ENCODE data around the gene ZSCAN9. TPM values are rescaled to one million over a fixed set of nuclear protein-coding genes. Genes with fewer than 3 reads are reported as not detected.

ZSCAN9 gene
- total RNA-seq, 4 donors from 2014 or later = 13.0 to 18.7 (median 14.8) TPM

GRCh38 chr6:28200020-28200419, 25.1 kb upstream of the ZSCAN9 start:
- no peak overlapping the region for H3K4me3 ChIP-seq (replicated peaks in 1 of 3)
- no peaks in the 10 kb centered on the region for H3K4me1 ChIP-seq
- 55 to 59% methylated on average over 1 of the region's 1 CpG for WGBS, 2 donors
- no peak overlapping the region for H3K27ac ChIP-seq
- TF ChIP-seq POLR2A (IDR thresholded peaks at IDR 0.05) (no peak), CTCF (IDR thresholded peaks at IDR 0.05) (no peak)
- H3K27me3 ChIP-seq = no peaks in the 10 kb centered on the region
- no peaks in the 10 kb centered on the region for H3K36me3 ChIP-seq
- intact Hi-C loops (cut with DNase I) = no loop called here
- no peaks in the 10 kb centered on the region for H3K9me3 ChIP-seq
- no peak for DNase-seq

- intact Hi-C loops (cut with DNase I) = no loop called here
- no peaks in the 10 kb centered on the region for H3K9me3 ChIP-seq
- DNase-seq = no peak
- no peak overlapping the region for H3K27ac ChIP-seq
- 30 to 31% methylated on average over 4 of the region's 4 CpGs for WGBS, 2 donors
- peaks cover 11% of the 10 kb centered on the region for H3K27me3 ChIP-seq
- no peak overlapping the region for H3K4me3 ChIP-seq (replicated peaks in 1 of 3)
- H3K36me3 ChIP-seq = no peaks in the 10 kb centered on the region
- TF ChIP-seq CTCF (IDR thresholded peaks at IDR 0.05) = no peak
- TF ChIP-seq POLR2A (IDR thresholded peaks at IDR 0.05) = no peak
- peaks cover 4 to 6% of the 10 kb centered on the region in 2 donors for H3K4me1 ChIP-seq
These were observed 21.9 kb upstream of the ZSCAN9 start for GRCh38 chr6:28203201-28203600.

DNA sequence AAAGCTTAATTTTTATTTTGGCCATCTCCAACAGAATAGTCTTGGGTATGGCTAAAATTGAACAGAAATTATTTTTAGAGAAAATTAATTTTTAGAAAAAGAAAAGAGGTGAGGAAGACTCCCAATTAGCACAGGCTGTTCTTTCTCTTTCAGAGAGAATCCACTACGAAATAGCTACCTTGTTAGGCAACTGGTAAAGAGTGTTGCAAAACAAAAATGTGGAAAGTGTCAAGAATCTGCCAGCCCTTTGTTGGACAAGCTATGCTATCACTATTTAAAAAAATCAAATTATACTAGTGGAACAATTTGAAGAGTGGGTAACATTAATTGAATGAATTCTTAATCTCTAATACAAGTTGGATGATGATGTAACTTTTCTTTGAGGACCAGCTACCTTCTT, 19.2 kb upstream of the ZSCAN9 start:
- TF ChIP-seq CTCF (IDR thresholded peaks at IDR 0.05) (no peak), POLR2A (IDR thresholded peaks at IDR 0.05) (no peak)
- no peak overlapping the region for H3K27ac ChIP-seq
- peaks cover 4 to 6% of the 10 kb centered on the region in 2 donors for H3K4me1 ChIP-seq
- H3K36me3 ChIP-seq = no peaks in the 10 kb centered on the region
- intact Hi-C loops (cut with DNase I) = no loop called here
- DNase-seq = no peak
- 78 to 82% methylated on average over 1 of the region's 1 CpG for WGBS, 2 donors
- peaks cover 28% of the 10 kb centered on the region for H3K27me3 ChIP-seq
- H3K4me3 ChIP-seq (replicated peaks in 1 of 3) = no peak overlapping the region
- no peaks in the 10 kb centered on the region for H3K9me3 ChIP-seq

- WGBS, 2 donors = 54 to 58% methylated on average over 3 of the region's 3 CpGs
- TF ChIP-seq POLR2A (IDR thresholded peaks at IDR 0.05) (no peak), CTCF (IDR thresholded peaks at IDR 0.05) (no peak)
- no peak overlapping the region for H3K27ac ChIP-seq
- H3K4me1 ChIP-seq = peaks cover 4 to 6% of the 10 kb centered on the region in 2 donors
- H3K9me3 ChIP-seq = no peaks in the 10 kb centered on the region
- no peak for DNase-seq
- intact Hi-C loops (cut with DNase I) = no loop called here
- no peak overlapping the region for H3K4me3 ChIP-seq (replicated peaks in 1 of 3)
- H3K36me3 ChIP-seq = no peaks in the 10 kb centered on the region
- H3K27me3 ChIP-seq = peaks cover 33% of the 10 kb centered on the region
These were observed 18.5 kb upstream of the ZSCAN9 start for GRCh38 chr6:28206527-28206926.

DNA sequence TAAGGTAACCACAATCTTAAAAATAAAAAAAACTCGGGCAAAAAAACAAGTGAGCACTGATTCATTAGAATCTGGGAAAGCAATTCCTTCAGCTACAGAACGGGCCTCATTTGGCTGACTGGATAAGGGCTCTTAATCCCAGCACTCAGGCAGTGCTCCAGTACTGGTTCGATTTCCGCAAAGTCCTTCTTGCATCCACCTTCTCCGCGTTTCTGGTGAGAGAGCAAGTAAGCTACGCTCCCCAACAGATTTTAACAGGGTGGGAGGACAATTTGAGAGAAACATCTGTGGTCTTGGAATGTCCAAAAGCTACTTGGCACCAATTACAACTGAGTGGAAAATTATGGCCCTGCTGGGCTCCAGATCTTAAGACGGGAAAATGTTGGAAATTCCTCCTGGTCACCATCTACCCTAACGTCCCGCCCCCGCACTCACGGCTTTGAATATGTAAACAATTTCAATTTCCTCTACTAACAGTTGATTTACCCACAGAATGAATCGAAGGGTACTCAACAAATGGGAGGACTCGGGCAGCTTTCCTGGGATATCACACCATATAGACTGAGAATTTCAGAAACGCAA, 18.1 kb upstream of the ZSCAN9 start:
- no peaks in the 10 kb centered on the region for H3K36me3 ChIP-seq
- peak in 1 of 2 donors; percentile 27 for DNase-seq
- no peak for TF ChIP-seq CTCF (IDR thresholded peaks at IDR 0.05)
- TF ChIP-seq POLR2A (IDR thresholded peaks at IDR 0.05) = no peak
- no peaks in the 10 kb centered on the region for H3K9me3 ChIP-seq
- intact Hi-C loops (cut with DNase I) = no loop called here
- WGBS, 2 donors = 8% methylated on average over 15 of the region's 15 CpGs
- peaks cover 4 to 6% of the 10 kb centered on the region in 2 donors for H3K4me1 ChIP-seq
- no peak overlapping the region for H3K27ac ChIP-seq
- H3K27me3 ChIP-seq = peaks cover 38% of the 10 kb centered on the region
- H3K4me3 ChIP-seq (replicated peaks in 1 of 3) = no peak overlapping the region

Data from thyroid gland (tissue), 4 donors.